LNCaP clone FGC (cell line): ENCODE results near the gene CCDC14.

Experiments
- DNase-seq: peaks from one replicate; pipeline ENCODE4 v3.0.0-alpha.2; 2011; ENCODE audit warnings: low read depth
- H3K4me3 ChIP-seq: 2 replicates; pipeline ENCODE4 v1.5.1; 2011; ENCODE audit warnings: mild to moderate bottlenecking, low read depth, low read length, control low read depth
- CTCF ChIP-seq: IDR thresholded peaks from 2 replicates; pipeline ENCODE4 v1.5.1; 2012; ENCODE audit warnings: mild to moderate bottlenecking; ENCODE audit not compliant: control insufficient read depth, insufficient read depth; ENCODE audit errors: extremely low read depth

The CCDC14 gene

GRCh38 chr3:123878807-123879206, 82.2 kb downstream of the CCDC14 start:
- DNase-seq = no peak
- TF ChIP-seq CTCF = no peak
- no peak overlapping the region for H3K4me3 ChIP-seq

DNA sequence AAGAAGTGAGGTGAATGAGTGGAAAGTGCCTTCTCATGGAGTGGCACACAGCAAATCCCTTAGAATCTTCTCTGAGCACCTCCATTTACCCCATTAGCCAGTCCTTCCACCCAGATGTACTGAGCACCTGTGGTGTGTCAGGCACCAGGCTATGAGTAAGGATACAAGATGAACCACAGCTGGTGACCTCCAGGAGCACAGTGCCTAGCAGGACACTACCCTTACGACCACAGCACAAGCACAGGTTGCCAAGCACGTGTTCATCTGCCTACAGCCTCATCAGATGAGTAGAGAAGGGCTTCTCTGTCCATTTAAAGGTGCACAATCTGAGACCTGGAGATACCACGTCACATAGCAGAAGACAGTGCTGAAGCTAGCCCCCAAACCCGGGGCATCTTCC, 83.1 kb downstream of the CCDC14 start:
- TF ChIP-seq CTCF = no peak
- DNase-seq = no peak

GRCh38 chr3:123877466-123877865, 83.6 kb downstream of the CCDC14 start:
- DNase-seq = no peak
- no peak for TF ChIP-seq CTCF
- no peak overlapping the region for H3K4me3 ChIP-seq

More for the DNA sequence above, 83.1 kb downstream of the CCDC14 start:
- H3K4me3 ChIP-seq = no peak overlapping the region

- TF ChIP-seq CTCF = 0 out of 2 replicates have a peak, but pooled peaks have one; percentile 19
- DNase-seq = no peak
Observed at GRCh38 chr3:123876858-123877257, 84.2 kb downstream of the CCDC14 start.

DNA sequence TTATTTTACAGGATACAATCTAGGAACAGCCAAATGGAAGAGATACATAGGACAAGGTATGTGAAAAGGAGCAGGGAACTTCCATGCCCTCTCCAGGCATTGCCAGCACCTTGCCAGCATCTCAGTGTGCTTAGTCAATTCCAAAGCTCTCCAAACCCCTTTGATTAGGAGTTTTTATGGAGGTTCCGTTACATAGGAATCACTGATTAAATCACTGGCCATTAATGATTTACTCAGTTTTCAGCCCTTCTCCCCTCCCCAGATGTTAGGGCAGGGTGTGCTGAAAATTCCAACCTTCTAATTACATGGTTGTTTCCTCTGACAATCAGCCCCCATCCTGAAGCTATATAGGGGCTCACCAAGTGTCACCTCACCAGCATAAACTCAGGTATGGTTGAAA, 88.4 kb downstream of the CCDC14 start:
- DNase-seq = no peak
- no peak overlapping the region for H3K4me3 ChIP-seq
- TF ChIP-seq CTCF = no peak

More at GRCh38 chr3:123876858-123877257, 84.2 kb downstream of the CCDC14 start:
- no peak overlapping the region for H3K4me3 ChIP-seq

DNA sequence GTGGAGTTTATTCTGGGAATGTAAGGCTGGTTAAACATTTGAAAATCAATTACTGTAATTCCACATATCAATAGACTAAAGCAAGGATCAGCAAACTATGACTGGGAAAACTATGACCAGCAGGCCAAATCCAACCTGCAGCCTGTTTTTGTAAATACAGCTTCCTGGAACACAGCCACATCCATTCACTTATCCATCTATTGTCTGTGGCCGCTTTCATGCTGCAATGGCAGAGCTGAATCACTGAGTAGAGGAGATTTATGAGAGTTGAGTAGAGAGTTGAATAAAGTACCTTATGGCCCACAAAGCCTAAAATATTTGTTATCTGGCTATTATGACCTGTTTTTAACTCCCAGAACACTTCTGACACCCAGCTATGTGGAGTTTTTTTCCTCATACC, 89.1 kb downstream of the CCDC14 start:
- no peak for TF ChIP-seq CTCF
- DNase-seq = no peak
- H3K4me3 ChIP-seq = no peak overlapping the region

DNA sequence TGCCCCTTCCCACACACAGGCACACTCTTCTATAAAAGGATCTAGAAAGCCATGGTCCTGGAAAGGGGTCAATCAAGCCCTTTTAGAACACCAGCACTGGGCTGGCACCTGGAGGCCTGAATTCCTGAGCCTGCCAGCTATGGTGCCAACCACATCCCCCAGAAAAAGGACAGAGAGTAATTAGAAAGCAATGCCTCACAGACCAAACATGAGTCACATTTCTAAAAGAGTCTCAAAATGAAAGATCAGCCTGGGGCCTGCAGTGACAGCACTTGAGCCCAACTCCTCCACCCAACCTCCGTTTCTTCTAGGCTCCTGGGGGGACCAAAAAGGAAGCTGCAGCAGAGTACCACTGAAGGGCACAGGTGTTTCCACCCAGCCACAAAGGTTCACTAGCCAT, 91.0 kb downstream of the CCDC14 start:
- no peak overlapping the region for H3K4me3 ChIP-seq
- no peak for TF ChIP-seq CTCF
- DNase-seq = no peak
